GM19351 (cell line): Measurements from ENCODE around the gene CUBN.

Source experiments
- ATAC-seq: cut with Tn5 transposase; IDR thresholded peaks from one replicate; pipeline ENCODE4 v1.9.1; 2021; ENCODE audit warnings: mild to moderate bottlenecking, moderate library complexity; ENCODE audit not compliant: unreplicated experiment

Gene CUBN

GRCh38 chr10:17129741-17130140, at the start of gene CUBN:
Gene CUBN (minus strand): TSS chr10:17129811. CDS start chr10:17129765, 46 bp downstream.
- ATAC-seq, result no peak

GRCh38 chr10:17179002-17179401, 49.4 kb upstream of the CUBN start:
- no peak for ATAC-seq

GRCh38 chr10:17178006-17178405, 48.4 kb upstream of the CUBN start:
- ATAC-seq, result no peak

GRCh38 chr10:17177014-17177413, 47.4 kb upstream of the CUBN start:
- ATAC-seq, result no peak

- no peak for ATAC-seq
Observed at GRCh38 chr10:17176091-17176490, 46.5 kb upstream of the CUBN start.

- ATAC-seq, result no peak
Observed at GRCh38 chr10:17175551-17175950, 45.9 kb upstream of the CUBN start.

GRCh38 chr10:17174626-17175025, 45.0 kb upstream of the CUBN start:
- ATAC-seq, result no peak

GRCh38 chr10:17171141-17171641, 41.6 kb upstream of the CUBN start:
- ATAC-seq, result no peak

- ATAC-seq, result no peak
Observed at GRCh38 chr10:17169803-17170202, 40.2 kb upstream of the CUBN start.

GRCh38 chr10:17166699-17167098, 37.1 kb upstream of the CUBN start:
- no peak for ATAC-seq

GRCh38 chr10:17162828-17163227, 33.2 kb upstream of the CUBN start:
- no peak for ATAC-seq

GRCh38 chr10:17161775-17162174, 32.2 kb upstream of the CUBN start:
- ATAC-seq, result no peak

- ATAC-seq, result no peak
Observed at GRCh38 chr10:17157024-17157423, 27.4 kb upstream of the CUBN start.

GRCh38 chr10:17155826-17156225, 26.2 kb upstream of the CUBN start:
- no peak for ATAC-seq

GRCh38 chr10:17154116-17154515, 24.5 kb upstream of the CUBN start:
- no peak for ATAC-seq

GRCh38 chr10:17153321-17153720, 23.7 kb upstream of the CUBN start:
- no peak for ATAC-seq

GRCh38 chr10:17151716-17152115, 22.1 kb upstream of the CUBN start:
- no peak for ATAC-seq

GRCh38 chr10:17147884-17148489, 18.4 kb upstream of the CUBN start:
- ATAC-seq, result no peak

- no peak for ATAC-seq
Observed at GRCh38 chr10:17146892-17147291, 17.3 kb upstream of the CUBN start.

GRCh38 chr10:17145239-17145638, 15.6 kb upstream of the CUBN start:
- no peak for ATAC-seq

GRCh38 chr10:17144757-17145156, 15.1 kb upstream of the CUBN start:
- ATAC-seq, result no peak

- ATAC-seq, result no peak
Observed at GRCh38 chr10:17144032-17144431, 14.4 kb upstream of the CUBN start.

GRCh38 chr10:17143055-17143690, 13.6 kb upstream of the CUBN start:
- ATAC-seq, result no peak
